OCI-LY3 (cell line): ENCODE data around the gene ADIPOR2.

Experiments
- H2AFZ ChIP-seq: fragments of 200-600, 300-600 bp; shearing (Covaris generic); 2 replicates; pipeline ENCODE4 v1.6.0; 2014; ENCODE audit warnings: antibody characterized with exemption, low read depth, low read length
- H3K27ac ChIP-seq: fragments of 200-600, 300-600 bp; sonication (generic); 2 replicates; pipeline ENCODE4 v1.5.1; 2014; ENCODE audit warnings: mild to moderate bottlenecking, low read length, moderate library complexity, mixed read lengths
- H3K27me3 ChIP-seq: fragments of 200-600, 300-600 bp; sonication (generic); 2 replicates; pipeline ENCODE4 v1.6.1; 2014; ENCODE audit warnings: low read depth, low read length, mixed read lengths
- H3K36me3 ChIP-seq: fragments of 200-600, 300-600 bp; sonication (generic); replicated peaks from 2 replicates; pipeline ENCODE3; 2014; ENCODE audit warnings: low read depth, low read length, mixed read lengths
- H3K4me1 ChIP-seq: fragments of 300-600, 200-600 bp; sonication (generic); 2 replicates; pipeline ENCODE4 v1.6.1; 2014; ENCODE audit warnings: low read length, mixed read lengths
- H3K4me2 ChIP-seq: fragments of 200-600, 300-600 bp; sonication (generic); 2 replicates; pipeline ENCODE4 v1.6.1; 2014; ENCODE audit warnings: low read length, mixed read lengths
- H3K4me3 ChIP-seq: fragments of 300-600, 200-600 bp; sonication (generic); 2 replicates; pipeline ENCODE4 v1.5.1; 2014; ENCODE audit warnings: antibody characterized with exemption, mild to moderate bottlenecking, low read length, moderate library complexity
- H3K79me2 ChIP-seq: fragments of 300-600, 200-600 bp; shearing (Covaris generic); 2 replicates; pipeline ENCODE4 v1.6.1; 2014; ENCODE audit warnings: mild to moderate bottlenecking, low read length, mixed read lengths
- H3K9ac ChIP-seq: fragments of 300-600, 200-600 bp; shearing (Covaris generic); 2 replicates; pipeline ENCODE4 v1.6.0; 2014; ENCODE audit warnings: mild to moderate bottlenecking, low read length, moderate library complexity
- H3K9me3 ChIP-seq: fragments of 200-600, 300-600 bp; shearing (Covaris generic); 2 replicates; pipeline ENCODE4 v1.6.1; 2014; ENCODE audit warnings: low read length, mixed read lengths; ENCODE audit not compliant: insufficient read depth
- H4K20me1 ChIP-seq: fragments of 200-600, 300-600 bp; sonication (generic); 2 replicates; pipeline ENCODE4 v1.6.1; 2016; ENCODE audit warnings: low read length, mixed read lengths; ENCODE audit not compliant: insufficient read depth
- CTCF ChIP-seq: fragments of 200-600, 300-600 bp; sonication (generic); IDR thresholded peaks from 2 replicates; pipeline ENCODE4 v1.5.1; 2014; ENCODE audit warnings: antibody characterized with exemption, low read length, low read depth
- EZH2phosphoT487 ChIP-seq: fragments of 200-600 bp; shearing (Covaris generic); IDR thresholded peaks from 2 replicates; pipeline ENCODE4 v1.6.1; 2018; ENCODE audit warnings: antibody characterized with exemption, mixed run types, low read depth

ADIPOR2 gene

GRCh38 chr12:1807087-1807860, 116.4 kb downstream of the ADIPOR2 start:
- no peak for TF ChIP-seq CTCF
- no peak for TF ChIP-seq EZH2phosphoT487
- Histone ChIP-seq H3K79me2 (no peaks in the 10 kb centered on the region), H3K4me1 (peaks cover 13% of the 10 kb centered on the region), H3K9me3 (no peaks in the 10 kb centered on the region), H3K4me2 (no peak overlapping the region), H3K36me3 (no peaks in the 10 kb centered on the region), H3K4me3 (no peak overlapping the region), H3K27ac (no peak overlapping the region), H4K20me1 (no peaks in the 10 kb centered on the region), H3K27me3 (no peaks in the 10 kb centered on the region), H2AFZ (no peak overlapping the region), H3K9ac (no peak overlapping the region)

GRCh38 chr12:1808036-1808797, 117.3 kb downstream of the ADIPOR2 start:
- Histone ChIP-seq H3K79me2 (no peaks in the 10 kb centered on the region), H3K4me3 (no peak overlapping the region), H3K4me2 (no peak overlapping the region), H3K27ac (no peak overlapping the region), H2AFZ (no peak overlapping the region), H3K9me3 (no peaks in the 10 kb centered on the region), H3K27me3 (no peaks in the 10 kb centered on the region), H3K4me1 (peaks cover 23% of the 10 kb centered on the region), H3K36me3 (no peaks in the 10 kb centered on the region), H3K9ac (no peak overlapping the region), H4K20me1 (no peaks in the 10 kb centered on the region)
- TF ChIP-seq CTCF (no peak), EZH2phosphoT487 (no peak)

GRCh38 chr12:1808798-1809480, 118.1 kb downstream of the ADIPOR2 start:
- H3K4me3 ChIP-seq: no peak overlapping the region
- H3K27ac ChIP-seq: no peak overlapping the region
- no peak overlapping the region for H3K9ac ChIP-seq
- H3K36me3 ChIP-seq: no peaks in the 10 kb centered on the region
- no peaks in the 10 kb centered on the region for H3K79me2 ChIP-seq
- TF ChIP-seq EZH2phosphoT487 (no peak), CTCF (no peak)
- no peak overlapping the region for H3K4me2 ChIP-seq
- peaks cover 28% of the 10 kb centered on the region for H3K4me1 ChIP-seq
- H4K20me1 ChIP-seq: no peaks in the 10 kb centered on the region
- peaks cover 2% of the 10 kb centered on the region; the same call in 1 of the 2 replicates for H3K27me3 ChIP-seq
- H2AFZ ChIP-seq: no peak overlapping the region
- no peaks in the 10 kb centered on the region for H3K9me3 ChIP-seq
